Measurements from ENCODE around the gene FLVCR1.

FLVCR1 gene

DNA sequence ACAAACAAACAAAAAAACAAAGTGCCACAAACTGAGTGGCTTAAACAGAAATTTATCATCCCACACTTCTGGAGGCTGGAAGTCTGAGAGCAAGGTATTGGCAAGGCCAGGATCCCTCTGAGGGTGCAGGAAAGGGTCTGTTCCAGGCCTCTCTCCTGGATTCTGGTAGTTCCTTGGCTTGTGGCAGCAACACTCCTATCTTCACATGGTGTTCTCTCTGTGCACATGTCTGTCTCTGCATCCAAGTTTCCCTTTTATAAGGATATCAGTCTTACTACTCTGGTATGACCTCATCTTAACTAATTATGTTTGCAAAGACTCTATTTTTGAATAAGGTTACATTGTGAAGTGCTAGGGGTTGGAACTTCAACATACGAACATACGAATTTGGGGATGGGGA lies 87.0 kb downstream of the FLVCR1 start:
- H3K4me3 Mint-ChIP-seq, result no peak overlapping the region
- ATAC-seq (replicated peaks; ENCODE audit: extremely low read depth, poor library complexity, severe bottlenecking) (no peak), DNase-seq (ENCODE audit: low spot score in 2 of 2) (no peak)
- H3K36me3 Mint-ChIP-seq (ENCODE audit: insufficient read depth), result no peaks in the 10 kb centered on the region
- H3K4me1 Mint-ChIP-seq, result peaks cover under 1% of the 10 kb centered on the region
- H3K27ac Mint-ChIP-seq (ENCODE audit: low read depth), result no peak overlapping the region
- no peaks in the 10 kb centered on the region for H3K9me3 Mint-ChIP-seq
- H3K27me3 Mint-ChIP-seq, result peaks cover 36% of the 10 kb centered on the region

DNA sequence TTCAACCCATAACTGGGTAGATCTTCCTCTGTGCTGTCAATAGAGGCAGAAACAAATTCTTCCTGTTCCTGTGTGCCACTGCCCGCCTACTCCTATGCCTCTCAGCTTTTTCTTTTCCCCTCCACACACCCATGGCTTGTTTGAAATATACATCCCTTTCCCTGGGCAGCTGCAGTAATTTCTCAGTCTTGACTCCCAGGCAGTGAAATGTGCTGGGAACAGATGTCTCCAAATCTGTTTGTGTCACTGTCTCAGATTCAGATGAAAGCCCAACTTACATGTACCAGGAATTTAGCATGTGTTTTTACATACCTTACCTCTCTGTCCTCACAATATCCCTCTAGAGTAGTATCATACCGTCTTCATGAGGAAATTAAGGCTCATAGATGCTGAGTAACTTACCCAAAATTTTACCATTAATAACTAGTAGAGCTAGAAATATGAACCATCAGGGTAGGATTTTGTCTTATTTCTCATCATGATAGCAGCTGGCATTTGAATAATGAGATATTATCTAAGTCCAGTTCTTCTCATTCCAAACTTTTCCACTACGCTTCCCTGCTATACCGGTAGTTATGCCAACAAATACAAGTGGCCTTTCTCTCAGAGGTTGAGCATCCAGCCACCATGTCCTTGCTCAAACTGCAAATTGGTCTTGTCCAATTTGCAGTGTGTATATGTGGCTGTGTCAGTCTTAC lies 87.5 kb downstream of the FLVCR1 start:
- Mint-ChIP-seq H3K27ac (ENCODE audit: low read depth) (no peak overlapping the region), H3K9me3 (no peaks in the 10 kb centered on the region), H3K4me1 (peaks cover 6% of the 10 kb centered on the region), H3K27me3 (peaks cover 42% of the 10 kb centered on the region), H3K4me3 (no peak overlapping the region), H3K36me3 (ENCODE audit: insufficient read depth) (no peaks in the 10 kb centered on the region)
- DNase-seq (ENCODE audit: low spot score in 2 of 2) (no peak), ATAC-seq (replicated peaks; ENCODE audit: extremely low read depth, poor library complexity, severe bottlenecking) (no peak)

DNA sequence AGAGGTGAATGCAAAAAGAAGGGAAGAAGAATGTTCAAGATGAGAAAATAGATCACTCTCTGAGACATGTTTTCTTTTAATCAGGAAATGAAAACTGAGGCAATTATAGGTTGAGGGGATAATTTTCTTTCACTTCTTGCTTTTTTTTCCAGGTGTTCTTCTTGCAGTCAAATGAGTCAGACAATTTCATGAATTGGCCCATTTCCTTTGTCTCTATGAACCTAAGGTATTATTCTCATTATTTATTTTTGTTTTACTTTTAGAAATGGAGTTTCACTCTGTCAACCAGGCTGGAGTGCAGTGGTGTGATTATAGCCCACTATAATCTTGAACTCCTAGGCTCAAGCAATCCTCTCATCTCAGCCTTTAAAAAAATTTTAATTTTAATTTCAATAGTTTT lies 88.8 kb downstream of the FLVCR1 start:
- no peaks in the 10 kb centered on the region for H3K9me3 Mint-ChIP-seq
- H3K27ac Mint-ChIP-seq (ENCODE audit: low read depth), result no peak overlapping the region
- H3K27me3 Mint-ChIP-seq, result peaks cover 42% of the 10 kb centered on the region
- DNase-seq (ENCODE audit: low spot score in 2 of 2) (no peak), ATAC-seq (replicated peaks; ENCODE audit: extremely low read depth, poor library complexity, severe bottlenecking) (no peak)
- no peak overlapping the region for H3K4me3 Mint-ChIP-seq
- H3K4me1 Mint-ChIP-seq, result peaks cover 12% of the 10 kb centered on the region
- H3K36me3 Mint-ChIP-seq (ENCODE audit: insufficient read depth), result no peaks in the 10 kb centered on the region
